G401 (cell line): ENCODE results near the gene HNRNPA1. TPM values are rescaled to one million over a fixed set of nuclear protein-coding genes. Genes with fewer than 3 reads are reported as not detected.
"Not testable (repeated sequence)": the region's sequence is repeated elsewhere in the genome, so short reads cannot be mapped to it uniquely, and the experiment has no call there.

ENCODE experiments used
- DNase-seq: peaks from one replicate; pipeline ENCODE4 v3.0.0-alpha.2; 2015; ENCODE audit warnings: low spot score
- in situ Hi-C: cut with HindIII; loops from 2 replicates; pipeline ENCODE4 v1.10.0; 2016; ENCODE audit warnings: low sequenced_read_pairs, mixed read lengths
- total RNA-seq: library from RNA; depleted of rRNA; stranded (reverse); fragments of >200 nt; shearing (Covaris generic); gene quantifications from 2 replicates; pipeline ENCODE4 v1.2.3, GENCODE V29; 2014; rRNA removed

HNRNPA1 gene
- total RNA-seq, 1 experiment from 2014 or later: 417 TPM

GRCh38 chr12:54325442-54326109 lies 45.0 kb downstream of the HNRNPA1 start:
- DNase-seq: not testable (repeated sequence)
- in situ Hi-C loops: loop anchor here (5.0 kb wide), 1 partner anchor 33 kb away; no protein-coding TSS in a partner anchor

- in situ Hi-C loops: loop anchor here (5.0 kb wide), 1 partner anchor 36 kb away; no protein-coding TSS in a partner anchor
- no peak for DNase-seq
Measured at GRCh38 chr12:54328595-54329337, 48.2 kb downstream of the HNRNPA1 start.

- in situ Hi-C loops: loop anchor here (5.0 kb wide), 1 partner anchor 37 kb away; no protein-coding TSS in a partner anchor
- DNase-seq: peak; percentile 63
Measured at GRCh38 chr12:54329759-54330158, 49.2 kb downstream of the HNRNPA1 start.

- in situ Hi-C loops: no loop called here
- no peak for DNase-seq
Measured at GRCh38 chr12:54330442-54330841, 49.9 kb downstream of the HNRNPA1 start.

- in situ Hi-C loops: no loop called here
- DNase-seq: no peak
Measured at GRCh38 chr12:54331461-54331860, 50.9 kb downstream of the HNRNPA1 start.

- no peak for DNase-seq
- in situ Hi-C loops: no loop called here
Measured at GRCh38 chr12:54333420-54334034, 53.0 kb downstream of the HNRNPA1 start.

Other genes starting within 250 kb of the HNRNPA1 start
- not detected in 2 replicates for gene HOXC5, start 247.7 kb upstream of the HNRNPA1 start, total RNA-seq
- 2.5 and 3.9 TPM in 2 replicates for gene HOXC4, start 226.9 kb upstream of the HNRNPA1 start, total RNA-seq
- 52.2 and 64.7 TPM in 2 replicates for gene SMUG1, start 91.7 kb upstream of the HNRNPA1 start, total RNA-seq
- 59.0 and 67.6 TPM in 2 replicates for gene CBX5, start 604 bp upstream of the HNRNPA1 start, total RNA-seq
- 13.7 and 18.5 TPM in 2 replicates for gene NFE2, start 20.3 kb downstream of the HNRNPA1 start, total RNA-seq
- gene COPZ1, start 44.4 kb downstream of the HNRNPA1 start, total RNA-seq: 219 and 225 TPM in 2 replicates
- 1.0 TPM in 1 of 2 replicates, not detected in the other for gene GPR84, start 83.8 kb downstream of the HNRNPA1 start, total RNA-seq
- 6.0 and 8.6 TPM in 2 replicates for gene ZNF385A, start 104.0 kb downstream of the HNRNPA1 start, total RNA-seq
- 49.1 and 58.8 TPM in 2 replicates for gene ITGA5, start 138.5 kb downstream of the HNRNPA1 start, total RNA-seq
- gene GTSF1, start 192.9 kb downstream of the HNRNPA1 start, total RNA-seq: not detected in 2 replicates
- not detected in 2 replicates for gene NCKAP1L, start 217.0 kb downstream of the HNRNPA1 start, total RNA-seq